Upper lobe of right lung (tissue), 1 donor: ENCODE measurements around the gene ARL6IP4. TPM values are rescaled to one million over a fixed set of nuclear protein-coding genes. Genes with fewer than 3 reads are reported as not detected.
"Not testable (repeated sequence)": the region's sequence is repeated elsewhere in the genome, so short reads cannot be mapped to it uniquely, and the experiment has no call there.

Experiments
- ATAC-seq: fragments of 200-7000 bp; cut with Tn5 transposase; one replicate; pipeline ENCODE4 v1.9.1; 2020; ENCODE audit warnings: mild to moderate bottlenecking, moderate library complexity
- DNase-seq: peaks from one replicate; pipeline ENCODE4 v3.0.0-alpha.2; 2020
- H3K27ac ChIP-seq: fragments of 200-600 bp; one replicate; pipeline ENCODE4 v1.8.0; 2022
- H3K27me3 ChIP-seq: fragments of 200-600 bp; one replicate; pipeline ENCODE4 v1.8.0; 2022; ENCODE audit warnings: mild to moderate bottlenecking
- H3K36me3 ChIP-seq: fragments of 200-600 bp; one replicate; pipeline ENCODE4 v1.8.0; 2022
- H3K4me1 ChIP-seq: fragments of 200-600 bp; one replicate; pipeline ENCODE4 v1.8.0; 2022
- H3K4me3 ChIP-seq: fragments of 200-600 bp; one replicate; pipeline ENCODE4 v1.8.0; 2022; ENCODE audit warnings: mild to moderate bottlenecking
- H3K9me3 ChIP-seq: fragments of 200-600 bp; one replicate; pipeline ENCODE4 v1.8.0; 2022
- intact Hi-C: fragments of 100-400 bp; cut with DNase I; formaldehyde crosslinking; loops from one replicate; pipeline ENCODE4 v1.11.0; 2022
- total RNA-seq: library from RNA; stranded (reverse); fragmentation: NEBNext Ultra II Directional; extraction: Animal tissue kit (Norgen Biotek cat#: 25700); gene quantifications from one replicate; pipeline ENCODE4 v1.2.1, GENCODE V29; 2021
- TF ChIP-seq, protein P1 (sequence below): fragments of 200-600 bp; IDR thresholded peaks from one replicate; pipeline ENCODE4 v1.8.0; 2022; ENCODE audit warnings: antibody characterized with exemption
- donor health status: DM: no; HTN: yes; CAD: no; lungs with severe emphysema.

ARL6IP4 gene
- total RNA-seq, 1 donor from 2014 or later: 124 TPM

DNA sequence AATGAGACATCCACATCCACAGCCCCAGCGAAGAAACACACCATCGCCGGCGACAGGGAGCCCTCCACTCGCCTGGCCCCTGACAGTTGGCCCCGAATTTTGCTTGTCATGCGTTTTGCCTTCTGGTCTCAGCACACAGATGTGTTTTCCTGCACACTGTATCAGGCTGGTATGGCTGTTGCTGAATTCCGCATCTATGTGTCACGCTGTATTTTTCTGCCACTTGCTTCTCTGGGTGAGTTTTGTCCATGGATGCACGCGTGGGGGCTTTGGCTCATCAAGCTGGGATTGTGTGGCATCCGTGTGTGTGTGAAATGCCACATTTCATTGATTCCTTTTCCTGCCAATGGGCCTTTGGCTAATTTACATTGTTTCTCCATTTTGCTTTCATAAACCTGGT lies 26.5 kb downstream of the ARL6IP4 start:
- DNase-seq (no peak), ATAC-seq (no peak)
- intact Hi-C loops: no loop called here
- TF ChIP-seq, protein P1, sequence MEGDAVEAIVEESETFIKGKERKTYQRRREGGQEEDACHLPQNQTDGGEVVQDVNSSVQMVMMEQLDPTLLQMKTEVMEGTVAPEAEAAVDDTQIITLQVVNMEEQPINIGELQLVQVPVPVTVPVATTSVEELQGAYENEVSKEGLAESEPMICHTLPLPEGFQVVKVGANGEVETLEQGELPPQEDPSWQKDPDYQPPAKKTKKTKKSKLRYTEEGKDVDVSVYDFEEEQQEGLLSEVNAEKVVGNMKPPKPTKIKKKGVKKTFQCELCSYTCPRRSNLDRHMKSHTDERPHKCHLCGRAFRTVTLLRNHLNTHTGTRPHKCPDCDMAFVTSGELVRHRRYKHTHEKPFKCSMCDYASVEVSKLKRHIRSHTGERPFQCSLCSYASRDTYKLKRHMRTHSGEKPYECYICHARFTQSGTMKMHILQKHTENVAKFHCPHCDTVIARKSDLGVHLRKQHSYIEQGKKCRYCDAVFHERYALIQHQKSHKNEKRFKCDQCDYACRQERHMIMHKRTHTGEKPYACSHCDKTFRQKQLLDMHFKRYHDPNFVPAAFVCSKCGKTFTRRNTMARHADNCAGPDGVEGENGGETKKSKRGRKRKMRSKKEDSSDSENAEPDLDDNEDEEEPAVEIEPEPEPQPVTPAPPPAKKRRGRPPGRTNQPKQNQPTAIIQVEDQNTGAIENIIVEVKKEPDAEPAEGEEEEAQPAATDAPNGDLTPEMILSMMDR: no peak
- Histone ChIP-seq H3K27ac (no peak overlapping the region), H3K27me3 (no peaks in the 10 kb centered on the region), H3K4me3 (no peak overlapping the region), H3K36me3 (peaks cover 4% of the 10 kb centered on the region), H3K9me3 (no peaks in the 10 kb centered on the region), H3K4me1 (no peaks in the 10 kb centered on the region)

DNA sequence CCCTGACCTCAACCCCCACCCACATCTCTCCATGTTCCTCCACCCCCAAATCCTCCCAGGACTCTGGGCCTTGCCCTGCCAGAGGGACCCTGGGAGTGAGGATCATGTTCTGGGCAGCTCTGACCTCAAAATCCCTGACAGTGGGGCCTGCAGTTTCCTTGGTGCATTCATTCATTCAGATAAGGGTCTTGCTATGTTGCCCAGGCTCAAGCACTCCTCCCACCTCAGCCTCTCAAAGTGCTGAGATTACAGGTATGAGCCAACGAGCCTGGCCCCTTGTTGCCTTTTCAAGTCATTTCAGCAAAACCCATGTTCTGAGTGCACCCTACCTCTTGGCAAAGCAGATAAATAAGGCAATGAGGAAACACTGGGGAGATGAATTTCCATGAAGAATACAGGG lies 29.6 kb downstream of the ARL6IP4 start:
- Histone ChIP-seq H3K27ac (no peak overlapping the region), H3K9me3 (no peaks in the 10 kb centered on the region), H3K36me3 (peaks cover 4% of the 10 kb centered on the region), H3K4me1 (no peaks in the 10 kb centered on the region), H3K27me3 (no peaks in the 10 kb centered on the region), H3K4me3 (no peak overlapping the region)
- intact Hi-C loops: no loop called here
- no peak for DNase-seq
- no peak for ATAC-seq
- TF ChIP-seq, protein P1: no peak

DNA sequence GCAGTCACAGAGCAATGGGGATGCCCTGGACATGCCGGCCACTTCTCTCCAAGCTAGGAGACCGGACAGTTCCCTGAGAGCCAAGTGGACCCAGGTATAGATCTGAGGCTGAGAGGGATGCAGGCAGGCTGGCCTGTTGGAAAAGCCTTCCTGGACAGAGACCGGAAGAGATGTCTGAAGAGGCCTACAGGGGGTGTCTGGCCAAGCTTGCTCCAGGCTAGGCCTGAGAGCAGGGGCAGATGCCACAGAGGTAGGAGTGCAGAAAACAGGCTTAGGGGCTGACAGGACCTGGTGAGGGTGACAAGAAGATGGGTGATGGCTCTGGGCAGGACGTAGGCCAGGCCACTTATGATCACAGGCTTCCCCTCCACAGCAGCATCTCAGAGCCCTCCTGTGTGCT lies 30.2 kb downstream of the ARL6IP4 start:
- Histone ChIP-seq H3K9me3 (no peaks in the 10 kb centered on the region), H3K27me3 (no peaks in the 10 kb centered on the region), H3K4me3 (no peak overlapping the region), H3K27ac (no peak overlapping the region), H3K4me1 (no peaks in the 10 kb centered on the region), H3K36me3 (peaks cover 4% of the 10 kb centered on the region)
- ATAC-seq: no peak
- intact Hi-C loops: no loop called here
- TF ChIP-seq, protein P1: no peak
- DNase-seq: no peak

DNA sequence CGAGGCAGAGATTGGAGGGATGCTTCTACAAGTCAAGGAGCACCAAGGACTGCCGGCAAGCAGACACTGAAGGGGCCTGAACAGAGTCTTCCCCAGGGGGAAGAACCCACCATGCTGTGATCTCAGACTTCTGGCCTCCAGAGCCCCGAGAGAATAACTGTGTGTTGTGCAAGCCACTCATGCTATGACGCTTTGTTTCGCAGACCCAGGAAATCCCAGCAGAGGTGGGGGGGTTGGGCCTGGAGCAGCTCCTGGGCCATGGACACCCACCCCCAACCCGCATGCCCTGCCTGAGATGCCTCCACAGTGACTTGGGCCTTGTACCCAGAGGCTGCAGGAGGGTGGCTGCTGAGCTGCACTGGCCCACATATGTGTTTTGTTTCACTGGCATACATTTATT lies 31.2 kb downstream of the ARL6IP4 start:
- Histone ChIP-seq H3K27me3 (no peaks in the 10 kb centered on the region), H3K4me3 (no peak overlapping the region), H3K9me3 (no peaks in the 10 kb centered on the region), H3K36me3 (peaks cover 4% of the 10 kb centered on the region), H3K4me1 (no peaks in the 10 kb centered on the region), H3K27ac (no peak overlapping the region)
- intact Hi-C loops: no loop called here
- TF ChIP-seq, protein P1: no peak
- DNase-seq (no peak), ATAC-seq (no peak)

DNA sequence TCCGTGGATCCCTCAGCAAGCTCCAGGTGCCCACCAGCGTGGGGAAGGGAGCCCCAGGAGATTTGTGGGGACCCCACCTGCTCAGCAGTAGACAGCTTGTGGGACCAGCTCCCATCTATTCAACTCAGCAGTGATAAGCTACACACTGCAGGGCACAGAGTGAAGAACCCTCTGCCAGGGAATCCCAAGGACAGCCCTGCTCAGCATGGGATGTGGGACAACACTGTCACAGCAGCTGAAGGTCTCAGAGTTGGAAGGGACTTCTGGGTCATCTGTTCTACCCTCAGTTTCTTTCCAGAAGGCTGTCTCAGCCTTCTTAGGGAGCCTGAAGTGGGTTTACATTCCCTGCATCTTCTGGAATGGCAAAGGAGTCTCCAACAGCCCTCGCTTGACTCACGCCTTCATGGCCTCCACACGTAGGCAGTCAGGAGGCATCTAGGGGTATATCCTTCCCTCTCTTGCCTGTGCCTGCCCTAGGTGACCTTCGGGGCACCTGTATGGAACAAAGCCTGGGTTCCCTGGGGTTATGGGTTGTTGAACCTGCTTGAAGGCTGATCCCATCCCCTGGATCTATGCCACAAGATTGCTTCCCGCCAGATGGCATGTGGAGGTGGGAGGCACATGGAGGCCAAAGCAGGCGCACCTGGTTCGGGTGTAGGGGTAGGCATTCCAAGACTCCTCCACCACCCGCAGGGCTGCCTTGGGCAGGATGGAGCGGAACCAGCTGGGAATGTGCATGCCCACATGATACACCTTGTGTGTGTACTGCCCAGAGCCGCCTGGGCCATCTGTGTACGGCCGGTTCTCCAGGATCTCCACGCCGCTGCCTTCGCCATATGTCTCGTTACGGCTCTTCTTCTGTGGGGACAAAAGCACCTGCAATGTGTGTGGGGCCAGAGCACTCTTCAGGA lies 33.0 kb downstream of the ARL6IP4 start:
- ATAC-seq (peak; percentile 5), DNase-seq (no peak)
- intact Hi-C loops: no loop called here
- Histone ChIP-seq H3K27ac (no peak overlapping the region), H3K36me3 (peaks cover 4% of the 10 kb centered on the region), H3K4me3 (no peak overlapping the region), H3K27me3 (no peaks in the 10 kb centered on the region), H3K4me1 (no peaks in the 10 kb centered on the region), H3K9me3 (no peaks in the 10 kb centered on the region)
- TF ChIP-seq, protein P1: no peak

DNA sequence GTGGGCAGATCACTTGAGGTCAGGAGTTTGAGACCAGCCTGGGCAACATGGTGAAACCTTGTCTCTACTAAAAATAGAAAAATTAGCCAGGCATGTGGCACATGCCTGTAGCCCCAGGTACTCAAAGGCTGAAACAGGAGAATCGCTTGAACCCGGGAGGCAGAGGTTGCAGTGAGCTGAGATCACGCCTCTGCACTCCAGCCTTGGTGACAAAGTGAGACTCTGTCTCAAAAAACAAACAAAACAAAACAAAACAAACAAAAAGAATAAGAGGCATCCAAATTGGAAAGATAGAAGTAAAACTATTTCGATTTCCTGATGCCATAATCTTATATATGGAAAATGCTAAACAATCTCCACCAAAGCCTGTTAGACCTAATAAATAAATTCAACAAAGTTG lies 34.0 kb downstream of the ARL6IP4 start:
- ATAC-seq, H3K27me3 ChIP-seq, intact Hi-C loops: not testable (repeated sequence)

More for the DNA sequence above, 34.0 kb downstream of the ARL6IP4 start:
- H3K27ac ChIP-seq, H3K9me3 ChIP-seq, H3K36me3 ChIP-seq, H3K4me3 ChIP-seq, DNase-seq, H3K4me1 ChIP-seq: not testable (repeated sequence)
